Temporal lobe (tissue), 2 donors: Measurements from ENCODE around the gene ERP29. TPM values are rescaled to one million over a fixed set of nuclear protein-coding genes. Genes with fewer than 3 reads are reported as not detected.

Experiments used
- small RNA-seq: library from RNA; depleted of rRNA; stranded (forward); fragments of <200 nt; gene quantifications from one replicate; pipeline ENCODE3, GENCODE V24; 2014; ENCODE audit warnings: low replicate concordance
- total RNA-seq: library from RNA; depleted of rRNA; stranded (reverse); fragments of >200 nt; gene quantifications from one replicate; pipeline ENCODE4 v1.2.3, GENCODE V29; 2014

ERP29 gene
- total RNA-seq, 1 donor from 2014 or later = 28.8 TPM

Small RNA genes within 50 kb of the gene (small RNA-seq; reads per million reads assigned to genes)
- gene AC004024.1 = not detected
- not detected for gene MIR3657
- gene RF00019 = not detected

Other genes starting within 250 kb of the ERP29 start
- 11.1 TPM for gene ALDH2, start 246.5 kb upstream of the ERP29 start, total RNA-seq
- 35.7 TPM for gene MAPKAPK5, start 171.2 kb upstream of the ERP29 start, total RNA-seq
- 12.5 TPM for gene TMEM116, start 261 bp upstream of the ERP29 start, total RNA-seq
- gene NAA25, start 95.4 kb downstream of the ERP29 start, total RNA-seq = 31.0 TPM
- 42.0 TPM for gene TRAFD1, start 112.1 kb downstream of the ERP29 start, total RNA-seq